HG03108 (cell line): Measurements from ENCODE around the gene KLHL29.

Experiments used
- ATAC-seq: cut with Tn5 transposase; IDR thresholded peaks from one replicate; pipeline ENCODE4 v1.9.1; 2021; ENCODE audit warnings: moderate library complexity; ENCODE audit not compliant: unreplicated experiment

The KLHL29 gene

GRCh38 chr2:23586741-23587306 lies 201.8 kb downstream of the KLHL29 start:
- ATAC-seq: no peak

- ATAC-seq: no peak
Measured at GRCh38 chr2:23587341-23587880, 202.4 kb downstream of the KLHL29 start.

GRCh38 chr2:23588106-23588505 lies 203.1 kb downstream of the KLHL29 start:
- no peak for ATAC-seq

GRCh38 chr2:23588508-23589201 lies 203.7 kb downstream of the KLHL29 start:
- no peak for ATAC-seq

GRCh38 chr2:23589220-23589647 lies 204.3 kb downstream of the KLHL29 start:
- no peak for ATAC-seq

GRCh38 chr2:23589739-23590138 lies 204.8 kb downstream of the KLHL29 start:
- ATAC-seq: no peak

- ATAC-seq: no peak
Measured at GRCh38 chr2:23590241-23590869, 205.4 kb downstream of the KLHL29 start.

GRCh38 chr2:23591111-23591510 lies 206.1 kb downstream of the KLHL29 start:
- no peak for ATAC-seq

- ATAC-seq: no peak
Measured at GRCh38 chr2:23592061-23592685, 207.2 kb downstream of the KLHL29 start.

- no peak for ATAC-seq
Measured at GRCh38 chr2:23592898-23593751, 208.1 kb downstream of the KLHL29 start.

GRCh38 chr2:23593752-23594459 lies 208.9 kb downstream of the KLHL29 start:
- no peak for ATAC-seq

GRCh38 chr2:23594460-23594825 lies 209.5 kb downstream of the KLHL29 start:
- ATAC-seq: no peak

- no peak for ATAC-seq
Measured at GRCh38 chr2:23595021-23595420, 210.0 kb downstream of the KLHL29 start.

- no peak for ATAC-seq
Measured at GRCh38 chr2:23595601-23596251, 210.7 kb downstream of the KLHL29 start.

GRCh38 chr2:23596316-23596885 lies 211.4 kb downstream of the KLHL29 start:
- no peak for ATAC-seq

- no peak for ATAC-seq
Measured at GRCh38 chr2:23597687-23598086, 212.7 kb downstream of the KLHL29 start.

GRCh38 chr2:23599006-23599405 lies 214.0 kb downstream of the KLHL29 start:
- no peak for ATAC-seq

- no peak for ATAC-seq
Measured at GRCh38 chr2:23599667-23600066, 214.7 kb downstream of the KLHL29 start.

GRCh38 chr2:23600346-23600745 lies 215.4 kb downstream of the KLHL29 start:
- ATAC-seq: no peak
